Upper lobe of left lung (tissue), 4 donors: ENCODE measurements around the gene RBKS.

ENCODE experiments used
- POLR2A ChIP-seq, 4 donors: fragments of 450-650 bp; IDR thresholded peaks; one replicate each; pipeline ENCODE4 v1.5.1; 2016 to 2017; ENCODE audit warnings: antibody characterized with exemption in 4 of 4, mild to moderate bottlenecking in 2 of 4
- POLR2AphosphoS5 ChIP-seq, 2 donors: sonication (generic); formaldehyde crosslinking; IDR thresholded peaks; one replicate each; pipeline ENCODE4 v1.5.1; 2017; ENCODE audit warnings: antibody characterized with exemption in 2 of 2
- TF ChIP-seq, protein P1 (sequence below), 6 experiments: fragments of 450-650 bp in 4 of 6; fragments of 200-600 bp in 2 of 6; sonication (generic) in 2 of 6; IDR thresholded peaks; one replicate each; pipeline ENCODE4 v1.5.1; 2016 to 2019; ENCODE audit warnings: antibody characterized with exemption in 6 of 6

DNA sequence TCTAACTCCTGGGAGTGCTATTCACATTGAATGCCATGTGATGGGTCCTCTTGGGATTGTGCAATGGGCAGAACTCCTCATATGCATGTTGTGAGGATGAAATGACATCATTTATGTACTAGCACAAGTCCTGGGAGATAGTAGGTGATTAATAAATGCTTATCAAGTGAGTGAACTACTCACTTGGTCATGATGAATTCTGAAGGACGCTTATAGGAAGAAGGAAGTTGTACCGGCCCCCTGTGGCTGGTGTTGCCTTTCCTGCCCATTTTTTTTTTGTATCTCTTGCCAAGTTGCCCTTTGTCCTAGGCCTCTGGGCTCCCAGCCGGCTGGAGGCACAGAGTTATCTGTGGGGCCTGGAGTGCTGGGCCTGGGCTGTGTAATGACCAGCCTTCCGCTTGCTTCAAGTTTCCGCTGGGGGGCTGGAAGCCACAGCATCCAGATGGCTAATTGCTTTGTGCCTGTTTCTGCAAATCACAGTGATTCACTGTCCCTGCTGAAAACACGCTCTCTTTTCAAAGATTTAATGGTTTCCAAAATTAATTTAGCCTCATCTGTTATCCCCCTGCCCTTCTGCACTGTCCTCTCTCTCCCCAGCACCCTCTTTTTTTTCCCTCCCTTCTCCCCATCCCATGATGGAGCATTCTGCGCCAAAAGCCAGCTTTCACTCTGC is 152.4 kb downstream of the RBKS start:
- TF ChIP-seq, protein P1, sequence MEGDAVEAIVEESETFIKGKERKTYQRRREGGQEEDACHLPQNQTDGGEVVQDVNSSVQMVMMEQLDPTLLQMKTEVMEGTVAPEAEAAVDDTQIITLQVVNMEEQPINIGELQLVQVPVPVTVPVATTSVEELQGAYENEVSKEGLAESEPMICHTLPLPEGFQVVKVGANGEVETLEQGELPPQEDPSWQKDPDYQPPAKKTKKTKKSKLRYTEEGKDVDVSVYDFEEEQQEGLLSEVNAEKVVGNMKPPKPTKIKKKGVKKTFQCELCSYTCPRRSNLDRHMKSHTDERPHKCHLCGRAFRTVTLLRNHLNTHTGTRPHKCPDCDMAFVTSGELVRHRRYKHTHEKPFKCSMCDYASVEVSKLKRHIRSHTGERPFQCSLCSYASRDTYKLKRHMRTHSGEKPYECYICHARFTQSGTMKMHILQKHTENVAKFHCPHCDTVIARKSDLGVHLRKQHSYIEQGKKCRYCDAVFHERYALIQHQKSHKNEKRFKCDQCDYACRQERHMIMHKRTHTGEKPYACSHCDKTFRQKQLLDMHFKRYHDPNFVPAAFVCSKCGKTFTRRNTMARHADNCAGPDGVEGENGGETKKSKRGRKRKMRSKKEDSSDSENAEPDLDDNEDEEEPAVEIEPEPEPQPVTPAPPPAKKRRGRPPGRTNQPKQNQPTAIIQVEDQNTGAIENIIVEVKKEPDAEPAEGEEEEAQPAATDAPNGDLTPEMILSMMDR (IDR thresholded peaks at IDR 0.05), result peak in 2 of 6 experiments; percentile 14 to 29
- TF ChIP-seq POLR2A (IDR thresholded peaks at IDR 0.05) (no peak), POLR2AphosphoS5 (IDR thresholded peaks at IDR 0.05) (peak; percentile 50 to 69)
